Kidney (tissue), 14 donors: ENCODE data around the gene TICRR. TPM values are rescaled to one million over a fixed set of nuclear protein-coding genes. Genes with fewer than 3 reads are reported as not detected.

Source experiments
- DNase-seq, 5 donors: peaks; one replicate each; pipeline ENCODE4 v3.0.0-alpha.2; 2013 to 2020
- FAIRE-seq: peaks from 2 replicates; lab custom pipeline; 2012; peaks lifted over from hg19 to GRCh38; lab: Jason Lieb, UNC
- H3K27ac ChIP-seq, 2 donors: one replicate each; pipeline ENCODE4 v1.7.0; 2013; ENCODE audit warnings: low read depth in 2 of 2, low read length in 2 of 2, inconsistent platforms in 1 of 2
- H3K27me3 ChIP-seq: one replicate; pipeline ENCODE4 v1.7.1; 2013; ENCODE audit warnings: low read length, inconsistent platforms; ENCODE audit not compliant: control insufficient read depth, insufficient read depth
- H3K36me3 ChIP-seq, 3 donors: one replicate each; pipeline versions ENCODE4 v1.7.0 to v1.7.1; 2013; ENCODE audit warnings: low read length in 3 of 3, control low read depth in 1 of 3, inconsistent platforms in 1 of 3; ENCODE audit not compliant: insufficient read depth in 3 of 3, control insufficient read depth in 2 of 3
- H3K4me1 ChIP-seq, 3 donors: one replicate each; pipeline versions ENCODE4 v1.7.0 to v1.7.1; 2013; ENCODE audit warnings: low read length in 3 of 3, inconsistent platforms in 1 of 3, low read depth in 1 of 3; ENCODE audit not compliant: control insufficient read depth in 2 of 3, insufficient read depth in 2 of 3
- H3K4me3 ChIP-seq, 3 donors: one replicate each; pipeline versions ENCODE4 v1.7.0 to v1.8.1; 2013; ENCODE audit warnings: low read length in 3 of 3, control low read depth in 1 of 3, inconsistent platforms in 1 of 3
- H3K9ac ChIP-seq, 3 donors: one replicate each; pipeline versions ENCODE4 v1.7.0 to v1.7.1; 2013; ENCODE audit warnings: low read length in 3 of 3, control low read depth in 1 of 3, inconsistent platforms in 1 of 3
- H3K9me3 ChIP-seq, 3 donors: one replicate each; pipeline versions ENCODE4 v1.7.0 to v1.7.1; 2013; ENCODE audit warnings: low read length in 3 of 3, control low read depth in 1 of 3, inconsistent platforms in 1 of 3; ENCODE audit not compliant: control insufficient read depth in 2 of 3, insufficient read depth in 1 of 3
- CTCF ChIP-seq: IDR thresholded peaks from 3 replicates; pipeline ENCODE4 v1.5.1; 2012; ENCODE audit warnings: mild to moderate bottlenecking, moderate library complexity, borderline replicate concordance; ENCODE audit not compliant: insufficient read depth; ENCODE audit errors: extremely low read depth
- intact Hi-C: fragments of 100-400 bp; cut with DNase I; formaldehyde crosslinking; loops from one replicate; pipeline ENCODE4 v1.11.1; 2022
- polyA plus RNA-seq: library from polyadenylated mRNA; stranded (reverse); fragments of 350-450 nt; fragmentation: Illumina TruSeq; extraction: RNeasy Lipid Tissue Mini Kit (QIAGEN cat#74804); gene quantifications from one replicate; pipeline ENCODE4 v1.2.3, GENCODE V29; 2014; ENCODE audit warnings: low read depth, low replicate concordance; ENCODE audit not compliant: insufficient read depth
- total RNA-seq: library from RNA; stranded (reverse); fragmentation: NEBNext Ultra II Directional; extraction: Animal tissue kit (Norgen Biotek cat#: 25700); gene quantifications from one replicate; pipeline ENCODE4 v1.2.1, GENCODE V29; 2021
- donor health status: control.
- donor health status: control.
- donor health status: control.
- donor health status: control.
- donor health status: control.
- donor health status: DM: yes; HTN: yes; CAD: no.
- donor health status: Normal renal cell carcinoma (clear cell type).

Gene TICRR
- total and polyA plus RNA-seq, 2 donors from 2014 or later, result 0.25 TPM; not detected in 1

DNA sequence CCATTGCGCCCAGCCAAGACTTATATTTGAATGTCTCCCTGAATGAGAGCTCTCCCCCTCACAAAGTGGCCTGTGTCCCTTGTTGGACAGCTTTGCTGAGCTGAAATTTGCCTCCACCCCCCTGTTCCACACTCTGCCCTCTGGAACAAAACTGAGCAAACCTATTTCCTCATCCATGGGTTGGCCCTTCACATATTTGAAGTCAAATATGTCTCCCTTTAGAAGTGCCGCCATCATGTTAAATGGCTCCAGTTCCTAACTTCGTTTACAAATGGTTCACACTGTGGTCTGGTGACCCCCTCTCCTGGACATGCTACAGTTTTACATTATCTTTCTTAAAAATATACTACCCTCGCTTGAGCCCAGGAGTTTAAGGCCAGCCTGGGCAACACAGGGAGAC lies 99.3 kb downstream of the TICRR start:
- H3K9ac ChIP-seq, result no peak overlapping the region
- no peaks in the 10 kb centered on the region for H3K9me3 ChIP-seq
- no peak for FAIRE-seq
- H3K27me3 ChIP-seq, result no peaks in the 10 kb centered on the region
- H3K27ac ChIP-seq, result no peak overlapping the region
- no peaks in the 10 kb centered on the region for H3K36me3 ChIP-seq
- H3K4me1 ChIP-seq, result peaks cover 0 to 5% (median 0%) of the 10 kb centered on the region in 3 donors
- no peak overlapping the region for H3K4me3 ChIP-seq
- no peak for TF ChIP-seq CTCF
- no peak for DNase-seq
- intact Hi-C loops, result no loop called here

DNA sequence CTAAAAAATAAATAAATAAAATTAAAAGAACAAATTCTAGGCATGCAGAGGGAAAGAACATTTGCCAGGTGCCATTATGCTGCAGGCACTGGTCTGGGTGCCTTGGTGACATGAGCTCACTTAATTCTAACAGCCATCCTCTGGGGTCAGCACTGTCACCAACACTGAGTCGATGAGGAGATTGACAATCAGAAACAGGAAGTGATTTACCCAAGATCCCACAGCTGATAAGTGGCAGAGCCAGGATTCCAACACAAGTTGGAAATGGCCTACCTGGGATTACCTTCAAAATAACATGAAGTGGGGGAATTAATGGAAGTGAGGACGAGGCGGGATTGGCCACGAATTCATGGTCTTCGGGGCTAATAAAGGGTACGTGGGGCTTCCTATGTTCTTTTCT lies 100.3 kb downstream of the TICRR start:
- intact Hi-C loops, result no loop called here
- no peaks in the 10 kb centered on the region for H3K9me3 ChIP-seq
- FAIRE-seq, result no peak

DNA sequence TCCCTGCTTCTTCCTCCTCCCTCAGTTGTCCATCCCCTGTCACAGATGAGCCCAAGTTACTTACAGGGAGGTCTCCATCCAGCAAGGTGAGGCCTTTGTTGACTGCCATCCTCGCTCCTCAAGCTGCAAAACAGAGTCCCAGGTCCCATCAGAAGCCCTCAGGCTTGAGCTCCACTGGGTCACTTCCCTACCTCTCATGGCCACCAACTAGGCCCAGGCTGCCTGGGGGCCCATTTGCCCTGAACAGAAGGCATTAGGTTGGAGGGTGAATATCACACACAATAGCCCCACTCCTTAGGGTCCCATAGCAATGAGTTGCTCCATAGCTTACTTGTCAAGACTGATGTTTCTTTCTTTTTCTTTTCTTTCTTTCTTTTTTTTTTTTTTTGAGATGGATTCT lies 102.1 kb downstream of the TICRR start:
- Histone ChIP-seq H3K27ac (no peak overlapping the region), H3K4me1 (peaks cover 0 to 12% (median 6%) of the 10 kb centered on the region in 3 donors), H3K27me3 (no peaks in the 10 kb centered on the region), H3K9me3 (no peaks in the 10 kb centered on the region), H3K9ac (no peak overlapping the region), H3K36me3 (no peaks in the 10 kb centered on the region), H3K4me3 (no peak overlapping the region)
- DNase-seq (no peak), FAIRE-seq (no peak)
- intact Hi-C loops, result no loop called here
- no peak for TF ChIP-seq CTCF

More for the DNA sequence above, 100.3 kb downstream of the TICRR start:
- DNase-seq, result no peak
- Histone ChIP-seq H3K36me3 (no peaks in the 10 kb centered on the region), H3K4me3 (no peak overlapping the region), H3K27ac (no peak overlapping the region), H3K27me3 (no peaks in the 10 kb centered on the region), H3K4me1 (peaks cover 0 to 12% (median 3%) of the 10 kb centered on the region in 3 donors), H3K9ac (no peak overlapping the region)
- TF ChIP-seq CTCF, result no peak

Other genes with a start within 250 kb of the TICRR start
- 72.4 TPM for gene POLG, start 240.6 kb upstream of the TICRR start, total RNA-seq
- gene POLG, start 240.6 kb upstream of the TICRR start, polyA plus RNA-seq, result 28.6 TPM
- gene RHCG, start 78.9 kb upstream of the TICRR start, total RNA-seq, result 1.5 TPM
- gene RHCG, start 78.9 kb upstream of the TICRR start, polyA plus RNA-seq, result 373 TPM
- gene KIF7, start 80.0 kb downstream of the TICRR start, total RNA-seq, result 4.2 TPM
- 1.4 TPM for gene KIF7, start 80.0 kb downstream of the TICRR start, polyA plus RNA-seq
- gene PLIN1, start 103.9 kb downstream of the TICRR start, total RNA-seq, result 2.1 TPM
- 0.86 TPM for gene PLIN1, start 103.9 kb downstream of the TICRR start, polyA plus RNA-seq
- gene PEX11A, start 115.3 kb downstream of the TICRR start, total RNA-seq, result 7.7 TPM
- gene PEX11A, start 115.3 kb downstream of the TICRR start, polyA plus RNA-seq, result 13.7 TPM
- 2.5 TPM for gene WDR93, start 115.3 kb downstream of the TICRR start, total RNA-seq
- gene WDR93, start 115.3 kb downstream of the TICRR start, polyA plus RNA-seq, result 1.2 TPM
- gene MESP1, start 175.8 kb downstream of the TICRR start, total RNA-seq, result 2.1 TPM
- gene MESP1, start 175.8 kb downstream of the TICRR start, polyA plus RNA-seq, result 6.0 TPM
- 0.47 TPM for gene MESP2, start 200.9 kb downstream of the TICRR start, total RNA-seq
- 0.24 TPM for gene MESP2, start 200.9 kb downstream of the TICRR start, polyA plus RNA-seq
- 221 TPM for gene ANPEP, start 239.4 kb downstream of the TICRR start, total RNA-seq
- gene ANPEP, start 239.4 kb downstream of the TICRR start, polyA plus RNA-seq, result 242 TPM